ENCODE measurements around the gene ZYX. TPM values are rescaled to one million over a fixed set of nuclear protein-coding genes. Genes with fewer than 3 reads are reported as not detected.

The ZYX gene
- polyA plus RNA-seq, 1 donor (not counting 4 experiments of a cell fraction or from before 2014, with no cell fraction given) = 17.6 TPM

- H3K79me2 ChIP-seq (ENCODE audit: control insufficient read depth, insufficient read depth, low read length) = no peaks in the 10 kb centered on the region
- no peaks in the 10 kb centered on the region for H3K36me3 ChIP-seq (ENCODE audit: control insufficient read depth in 2 of 2, extremely low read depth in 1 of 2, insufficient read depth in 2 of 2, low read length in 2 of 2)
- no peaks in the 10 kb centered on the region for H3K27me3 ChIP-seq (ENCODE audit: control insufficient read depth, extremely low read depth, insufficient read depth, low read length)
- no peaks in the 10 kb centered on the region for H3K9me1 ChIP-seq (ENCODE audit: control insufficient read depth, extremely low read depth, insufficient read depth, low read length)
- dilution Hi-C loops (cut with MboI; ENCODE audit: extremely low pct_ligation_motif_present, low sequenced_read_pairs) = no loop called here
- peaks cover 9% of the 10 kb centered on the region for H3K4me1 ChIP-seq (ENCODE audit: control insufficient read depth, extremely low read depth, insufficient read depth, low read length)
- H3K4me2 ChIP-seq (ENCODE audit: control insufficient read depth, extremely low read depth, insufficient read depth, low read depth, low read length) = no peak overlapping the region
- no peaks in the 10 kb centered on the region for H3K9me3 ChIP-seq (ENCODE audit: control insufficient read depth, low read depth, low read length)
- H2AFZ ChIP-seq (ENCODE audit: control insufficient read depth, low read length) = no peak overlapping the region
- H3K4me3 ChIP-seq (ENCODE audit: control insufficient read depth in 2 of 3, extremely low read depth in 1 of 3, insufficient read depth in 2 of 3, low read depth in 1 of 3, low read length in 3 of 3) = no peak overlapping the region
- H3K9ac ChIP-seq (ENCODE audit: control insufficient read depth, extremely low read depth, insufficient read depth, low read length) = no peak overlapping the region
- H3K27ac ChIP-seq (ENCODE audit: control insufficient read depth, insufficient read depth, low read length) = no peak overlapping the region
- FAIRE-seq (no peak), DNase-seq (ENCODE audit: low read depth, low spot score) (no peak)
- H4K20me1 ChIP-seq (ENCODE audit: control insufficient read depth, extremely low read depth, insufficient read depth, low read length) = no peaks in the 10 kb centered on the region
- TF ChIP-seq CTCF (optimal IDR thresholded peaks at IDR 0.05 in 1 of 3, IDR thresholded peaks at IDR 0.05 in 1 of 3, conservative IDR thresholded peaks at IDR 0.05 in 1 of 3; ENCODE audit: extremely low read depth in 1 of 3, insufficient read depth in 2 of 3, low read length in 3 of 3) (no peak), EZH2 (IDR thresholded peaks at IDR 0.05; ENCODE audit: low read length) (no peak)
These were observed 58.7 kb downstream of the ZYX start for GRCh38 chr7:143439866-143440265.

Small RNA genes within 50 kb of the gene (small RNA-seq; reads per million reads assigned to genes)
- gene MIR6892 (ENCODE audit: insufficient read length in 3 of 3, low read depth in 3 of 3, low replicate concordance in 1 of 3) = 0 to 1.8 (median 1.7) reads per million in 3 experiments

Other genes with a start within 250 kb of the ZYX start
- gene PIP, start 249.3 kb upstream of the ZYX start, polyA plus RNA-seq = not detected in 3 replicates
- not detected in 3 replicates for gene TAS2R39, start 197.9 kb upstream of the ZYX start, polyA plus RNA-seq
- gene TAS2R40, start 159.3 kb upstream of the ZYX start, polyA plus RNA-seq = not detected in 3 replicates
- gene GSTK1, start 117.9 kb upstream of the ZYX start, polyA plus RNA-seq = 133 to 171 TPM (median 157 TPM) in 3 replicates
- 20.9 to 25.1 TPM (median 22.3 TPM) in 3 replicates for gene TMEM139, start 96.4 kb upstream of the ZYX start, polyA plus RNA-seq
- 9.1 to 21.9 TPM (median 12.8 TPM) in 3 replicates for gene CASP2, start 93.0 kb upstream of the ZYX start, polyA plus RNA-seq
- gene CLCN1, start 65.2 kb upstream of the ZYX start, polyA plus RNA-seq = 0.03 to 0.05 TPM in 2 of 3 replicates, not detected in the other
- 0.12 to 0.24 TPM (median 0.21 TPM) in 3 replicates for gene FAM131B, start 18.6 kb upstream of the ZYX start, polyA plus RNA-seq
- gene EPHA1, start 27.5 kb downstream of the ZYX start, polyA plus RNA-seq = 24.6 to 37.1 TPM (median 31.9 TPM) in 3 replicates
- gene TAS2R60, start 62.1 kb downstream of the ZYX start, polyA plus RNA-seq = 0.08 to 0.20 TPM (median 0.17 TPM) in 3 replicates
- gene TAS2R41, start 96.5 kb downstream of the ZYX start, polyA plus RNA-seq = not detected in 3 replicates
- 0.61 to 1.4 TPM (median 0.97 TPM) in 3 replicates for gene CTAGE15, start 190.5 kb downstream of the ZYX start, polyA plus RNA-seq
- gene TCAF2, start 239.6 kb downstream of the ZYX start, polyA plus RNA-seq = 0.61 to 1.6 TPM (median 1.2 TPM) in 3 replicates